OCI-LY7 (cell line): ENCODE data around the gene DPEP3. TPM values are rescaled to one million over a fixed set of nuclear protein-coding genes. Genes with fewer than 3 reads are reported as not detected.
"Not testable (repeated sequence)": the region's sequence is repeated elsewhere in the genome, so short reads cannot be mapped to it uniquely, and the experiment has no call there.

Source experiments
- BruUV-seq: library from RNA; stranded (reverse); fragments of 400-500 nt; replicated peaks from 2 replicates; lab custom pipeline; 2021; lab: Mats Ljungman, UMichigan
- CTCF ChIA-PET: fragments of 300-600 bp; sonication (Branson Sonifier 250); formaldehyde crosslinking; loops from one replicate; lab custom pipeline; 2022; ENCODE audit warnings: antibody characterized with exemption; ENCODE audit not compliant: unreplicated experiment; lab: Charles Lee
- POLR2A ChIA-PET: fragments of 300-600 bp; sonication (Branson Sonifier 250); formaldehyde crosslinking; loops from one replicate; lab custom pipeline; 2022; ENCODE audit warnings: antibody characterized with exemption; lab: Charles Lee
- DNase-seq: peaks from one replicate; pipeline ENCODE4 v3.0.0-alpha.2; 2015; ENCODE audit warnings: low spot score
- H2AFZ ChIP-seq: fragments of 200-600 bp; sonication (generic), shearing (Covaris generic); 2 replicates; pipeline ENCODE4 v1.6.1; 2014; ENCODE audit warnings: mild to moderate bottlenecking, antibody characterized with exemption, low read length, moderate library complexity
- H3K27ac ChIP-seq: fragments of 200-600 bp; sonication (generic); 2 replicates; pipeline ENCODE4 v1.5.1; 2014; ENCODE audit warnings: mixed run types, low read depth, mild to moderate bottlenecking, moderate library complexity, low read length, inconsistent platforms; ENCODE audit not compliant: poor library complexity, severe bottlenecking
- H3K36me3 ChIP-seq: fragments of 200-600 bp; sonication (generic); 2 replicates; pipeline ENCODE4 v1.6.1; 2014; ENCODE audit warnings: mild to moderate bottlenecking, antibody characterized with exemption, low read length, moderate library complexity, mixed read lengths; ENCODE audit not compliant: insufficient read depth
- H3K4me1 ChIP-seq: fragments of 200-600 bp; sonication (generic); 2 replicates; pipeline ENCODE4 v1.5.1; 2014; ENCODE audit warnings: mild to moderate bottlenecking, low read length; ENCODE audit not compliant: insufficient read depth, poor library complexity, severe bottlenecking
- H3K4me2 ChIP-seq: fragments of 200-600 bp; sonication (generic); 2 replicates; pipeline ENCODE4 v1.6.1; 2014; ENCODE audit warnings: mild to moderate bottlenecking, low read length
- H3K4me3 ChIP-seq: fragments of 200-600 bp; sonication (generic); 2 replicates; pipeline ENCODE4 v1.5.1; 2014; ENCODE audit warnings: mild to moderate bottlenecking, low read depth, low read length; ENCODE audit not compliant: poor library complexity, severe bottlenecking
- H3K79me2 ChIP-seq: fragments of 200-600 bp; sonication (generic); 2 replicates; pipeline ENCODE4 v1.6.1; 2016; ENCODE audit warnings: low read depth, mild to moderate bottlenecking, low read length, moderate library complexity, mixed read lengths; ENCODE audit not compliant: insufficient read depth
- H3K9me2 ChIP-seq: fragments of 200-600 bp; sonication (generic); 2 replicates; pipeline ENCODE4 v1.6.1; 2016; ENCODE audit warnings: mild to moderate bottlenecking, low read length, mixed read lengths; ENCODE audit not compliant: insufficient read depth
- H3K9me3 ChIP-seq: fragments of 200-600 bp; sonication (generic); 2 replicates; pipeline ENCODE4 v1.6.1; 2014; ENCODE audit warnings: mild to moderate bottlenecking, mixed run types, low read length, mixed read lengths
- H4K20me1 ChIP-seq: fragments of 200-600 bp; sonication (generic); 2 replicates; pipeline ENCODE4 v1.6.1; 2014; ENCODE audit warnings: mild to moderate bottlenecking, antibody characterized with exemption, low read length, moderate library complexity, mixed read lengths; ENCODE audit not compliant: insufficient read depth
- CTCF ChIP-seq: fragments of 200-600 bp; sonication (generic); conservative IDR thresholded peaks from 2 replicates; pipeline ENCODE4 v1.5.1; 2014; ENCODE audit warnings: mild to moderate bottlenecking, antibody characterized with exemption, low read length, moderate library complexity, mixed read lengths
- EZH2phosphoT487 ChIP-seq: fragments of 200-600 bp; sonication (generic); IDR thresholded peaks from 2 replicates; pipeline ENCODE4 v1.6.1; 2018; ENCODE audit warnings: low read depth, borderline replicate concordance, mild to moderate bottlenecking, mixed run types, antibody characterized with exemption, low read length, moderate library complexity, mixed read lengths
- intact Hi-C: fragments of 100-400 bp; cut with micrococcal nuclease; formaldehyde crosslinking; loops from one replicate; pipeline ENCODE4 v1.10.0; 2022; ENCODE audit not compliant: unreplicated experiment
- total RNA-seq, 2 experiments: library from RNA; depleted of rRNA in 1 of 2; stranded (reverse); fragments of >200 nt in 1 of 2; shearing (Covaris generic) in 1 of 2; gene quantifications; 2 replicates each; pipeline ENCODE4 v1.2.3, GENCODE V29; 2014 to 2022

DPEP3 gene
- total RNA-seq, 2 experiments from 2014 or later, result not detected

- Histone ChIP-seq H3K36me3 (no peaks in the 10 kb centered on the region), H3K79me2 (no peaks in the 10 kb centered on the region), H3K9me2 (no peaks in the 10 kb centered on the region), H3K4me2 (peak overlapping the region; percentile 16; the same call in 1 of the 2 replicates), H4K20me1 (no peaks in the 10 kb centered on the region), H2AFZ (peak overlapping the region; percentile 84), H3K4me1 (peaks cover 16% of the 10 kb centered on the region), H3K4me3 (no peak overlapping the region), H3K9me3 (no peaks in the 10 kb centered on the region), H3K27ac (no peak overlapping the region)
- POLR2A ChIA-PET, result interaction anchor here (0.5 to 0.8 kb wide), 2 partner anchors 13 to 30 kb away, joined by 3 read pairs; no protein-coding TSS in a partner anchor
- TF ChIP-seq CTCF (no peak), EZH2phosphoT487 (no peak)
- intact Hi-C loops, result no loop called here
- peak; percentile 58 for DNase-seq
- BruUV-seq, result no TSS peak
- CTCF ChIA-PET, result interaction anchor here (0.8 kb wide), 1 partner anchor 10 kb away, joined by 3 read pairs; no protein-coding TSS in a partner anchor
Measured at GRCh38 chr16:68013440-68013839, 33.1 kb upstream of the DPEP3 start.

- H3K27ac ChIP-seq, H3K36me3 ChIP-seq, H3K9me2 ChIP-seq, CTCF ChIA-PET, H2AFZ ChIP-seq, H3K4me2 ChIP-seq, H3K4me3 ChIP-seq, DNase-seq, intact Hi-C loops, H4K20me1 ChIP-seq, POLR2A ChIA-PET, H3K9me3 ChIP-seq, H3K79me2 ChIP-seq, BruUV-seq: not testable (repeated sequence)
- peaks cover 24% of the 10 kb centered on the region for H3K4me1 ChIP-seq
Measured at GRCh38 chr16:68009872-68010271, 29.6 kb upstream of the DPEP3 start.

GRCh38 chr16:68009157-68009735 lies 28.9 kb upstream of the DPEP3 start:
- Histone ChIP-seq H3K4me3 (no peak overlapping the region), H4K20me1 (no peaks in the 10 kb centered on the region), H3K9me2 (no peaks in the 10 kb centered on the region), H3K27ac (no peak overlapping the region), H2AFZ (no peak overlapping the region), H3K4me2 (no peak overlapping the region), H3K4me1 (peaks cover 19% of the 10 kb centered on the region), H3K79me2 (no peaks in the 10 kb centered on the region), H3K9me3 (no peaks in the 10 kb centered on the region), H3K36me3 (no peaks in the 10 kb centered on the region)
- TF ChIP-seq CTCF, result no peak
- no peak for TF ChIP-seq EZH2phosphoT487
- BruUV-seq, result no TSS peak
- ChIA-PET POLR2A (no interaction called here), CTCF (no interaction called here)
- DNase-seq, result no peak
- intact Hi-C loops, result no loop called here
